Neural cell (in vitro differentiated cells): ENCODE data around the gene KRT6A. TPM values are rescaled to one million over a fixed set of nuclear protein-coding genes. Genes with fewer than 3 reads are reported as not detected.

Experiments used
- H2AFZ ChIP-seq: fragments of 200-600, 300-800 bp; sonication (generic), shearing (Covaris generic); 2 replicates; pipeline ENCODE4 v1.6.0; 2014; ENCODE audit warnings: low read depth, mild to moderate bottlenecking, antibody characterized with exemption, low read length, moderate library complexity
- H3F3A ChIP-seq: fragments of 200-600 bp; shearing (Covaris generic); 2 replicates; pipeline ENCODE4 v1.6.1; 2016; ENCODE audit warnings: mild to moderate bottlenecking, moderate library complexity, mixed read lengths, antibody characterized with exemption, low read length; ENCODE audit not compliant: insufficient read depth, poor library complexity, severe bottlenecking
- H3K27ac ChIP-seq: fragments of 200-600, 300-800 bp; sonication (generic), shearing (Covaris generic); 2 replicates; pipeline ENCODE4 v1.5.1; 2014; ENCODE audit warnings: mild to moderate bottlenecking, low read length, moderate library complexity
- H3K27me3 ChIP-seq: fragments of 300-800, 200-600 bp; sonication (generic), shearing (Covaris generic); 2 replicates; pipeline ENCODE4 v1.6.0; 2014; ENCODE audit warnings: mild to moderate bottlenecking, low read depth, low read length, moderate library complexity; ENCODE audit not compliant: insufficient read depth
- H3K36me3 ChIP-seq: fragments of 300-800, 200-600 bp; sonication (generic), shearing (Covaris generic); 2 replicates; pipeline ENCODE4 v1.5.1; 2014; ENCODE audit warnings: mild to moderate bottlenecking, antibody characterized with exemption, low read length, moderate library complexity; ENCODE audit not compliant: insufficient read depth
- H3K4me2 ChIP-seq: fragments of 300-800, 200-600 bp; sonication (generic), shearing (Covaris generic); 2 replicates; pipeline ENCODE4 v1.6.0; 2014; ENCODE audit warnings: mild to moderate bottlenecking, low read length
- H3K4me3 ChIP-seq: fragments of 300-800, 200-600 bp; sonication (generic), shearing (Covaris generic); 2 replicates; pipeline ENCODE4 v1.5.1; 2014; ENCODE audit warnings: mild to moderate bottlenecking, low read length, moderate library complexity
- H3K79me2 ChIP-seq: fragments of 200-600 bp; shearing (Covaris generic); replicated peaks from 2 replicates; pipeline ENCODE4 v1.6.0; 2014; ENCODE audit warnings: mild to moderate bottlenecking, low read length, moderate library complexity; ENCODE audit not compliant: insufficient read depth
- H3K9ac ChIP-seq: fragments of 300-800, 200-600 bp; sonication (generic), shearing (Covaris generic); 2 replicates; pipeline ENCODE4 v1.6.1; 2016; ENCODE audit warnings: mild to moderate bottlenecking, low read length, mixed read lengths
- H3K9me2 ChIP-seq: fragments of 200-600 bp; shearing (Covaris generic); 2 replicates; pipeline ENCODE4 v1.6.1; 2016; ENCODE audit warnings: mild to moderate bottlenecking, low read length, mixed read lengths; ENCODE audit not compliant: insufficient read depth
- H3K9me3 ChIP-seq: fragments of 200-600, 300-800 bp; sonication (generic), shearing (Covaris generic); 2 replicates; pipeline ENCODE4 v1.6.1; 2016; ENCODE audit warnings: mild to moderate bottlenecking, mixed run types, low read length, moderate library complexity, mixed read lengths
- H4K20me1 ChIP-seq: fragments of 200-600 bp; shearing (Covaris generic); 2 replicates; pipeline ENCODE4 v1.6.1; 2016; ENCODE audit warnings: mild to moderate bottlenecking, mixed run types; ENCODE audit not compliant: insufficient read depth
- EP300 ChIP-seq: fragments of 450-650 bp; conservative IDR thresholded peaks from 2 replicates; pipeline ENCODE4 v1.6.1; 2014; ENCODE audit warnings: antibody characterized with exemption, mild to moderate bottlenecking, moderate library complexity; ENCODE audit not compliant: poor library complexity, severe bottlenecking
- EZH2 ChIP-seq: fragments of 200-600, 300-800 bp; shearing (Covaris generic), sonication (generic); IDR thresholded peaks from 2 replicates; pipeline ENCODE4 v1.6.1; 2014; ENCODE audit warnings: antibody characterized with exemption, low read length, borderline replicate concordance, mild to moderate bottlenecking; ENCODE audit not compliant: insufficient read depth, poor library complexity, severe bottlenecking
- MXI1 ChIP-seq: fragments of 450-650 bp; conservative IDR thresholded peaks from 2 replicates; pipeline ENCODE4 v1.6.1; 2014; ENCODE audit warnings: antibody characterized with exemption, mild to moderate bottlenecking; ENCODE audit not compliant: poor library complexity, severe bottlenecking
- POLR2AphosphoS5 ChIP-seq: IDR thresholded peaks from 2 replicates; pipeline ENCODE4 v1.6.1; 2012
- RAD21 ChIP-seq: fragments of 450-650 bp; conservative IDR thresholded peaks from 2 replicates; pipeline ENCODE4 v1.6.1; 2014; ENCODE audit warnings: antibody characterized with exemption, mild to moderate bottlenecking, moderate library complexity
- SMC3 ChIP-seq: fragments of 450-650 bp; conservative IDR thresholded peaks from 2 replicates; pipeline ENCODE4 v1.6.1; 2014; ENCODE audit warnings: antibody characterized with exemption, mild to moderate bottlenecking, moderate library complexity; ENCODE audit not compliant: poor library complexity
- TAF1 ChIP-seq: IDR thresholded peaks from 2 replicates; pipeline ENCODE4 v1.6.1; 2012; ENCODE audit warnings: low read depth
- polyA plus RNA-seq: library from polyadenylated mRNA; depleted of rRNA; stranded (reverse); fragments of >200 nt; gene quantifications from 2 replicates; pipeline ENCODE4 v1.2.3, GENCODE V29; 2014
- TF ChIP-seq, protein P1 (sequence below): IDR thresholded peaks from 2 replicates; pipeline ENCODE4 v1.6.1; 2012; ENCODE audit warnings: borderline replicate concordance
- TF ChIP-seq, protein P2 (sequence below): fragments of 450-650 bp; IDR thresholded peaks from 2 replicates; pipeline ENCODE4 v1.5.1; 2014; ENCODE audit warnings: antibody characterized with exemption, mild to moderate bottlenecking, moderate library complexity; ENCODE audit not compliant: poor library complexity, severe bottlenecking

KRT6A gene
- polyA plus RNA-seq, 1 donor from 2014 or later = not detected

DNA sequence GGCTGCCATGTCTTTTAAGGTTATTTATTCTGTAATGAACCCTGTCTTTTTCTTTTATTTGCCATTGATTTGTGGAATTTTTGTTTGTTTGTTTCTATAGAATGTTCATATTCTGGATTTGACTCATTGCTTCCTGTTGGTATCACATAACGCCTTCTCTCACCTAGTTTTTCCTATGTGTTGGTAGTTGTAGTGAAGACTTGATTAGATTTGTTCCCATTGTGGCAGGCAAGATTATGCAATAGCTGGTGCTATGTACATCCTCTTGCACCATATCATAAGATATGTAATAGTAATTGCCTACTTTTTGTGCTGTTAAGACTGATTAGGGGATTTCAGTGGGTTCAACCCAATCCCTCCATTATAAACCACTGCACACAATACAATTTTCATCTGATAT lies 37.2 kb downstream of the KRT6A start:
- TF ChIP-seq TAF1 = no peak
- TF ChIP-seq MXI1 = no peak
- TF ChIP-seq, protein P1, sequence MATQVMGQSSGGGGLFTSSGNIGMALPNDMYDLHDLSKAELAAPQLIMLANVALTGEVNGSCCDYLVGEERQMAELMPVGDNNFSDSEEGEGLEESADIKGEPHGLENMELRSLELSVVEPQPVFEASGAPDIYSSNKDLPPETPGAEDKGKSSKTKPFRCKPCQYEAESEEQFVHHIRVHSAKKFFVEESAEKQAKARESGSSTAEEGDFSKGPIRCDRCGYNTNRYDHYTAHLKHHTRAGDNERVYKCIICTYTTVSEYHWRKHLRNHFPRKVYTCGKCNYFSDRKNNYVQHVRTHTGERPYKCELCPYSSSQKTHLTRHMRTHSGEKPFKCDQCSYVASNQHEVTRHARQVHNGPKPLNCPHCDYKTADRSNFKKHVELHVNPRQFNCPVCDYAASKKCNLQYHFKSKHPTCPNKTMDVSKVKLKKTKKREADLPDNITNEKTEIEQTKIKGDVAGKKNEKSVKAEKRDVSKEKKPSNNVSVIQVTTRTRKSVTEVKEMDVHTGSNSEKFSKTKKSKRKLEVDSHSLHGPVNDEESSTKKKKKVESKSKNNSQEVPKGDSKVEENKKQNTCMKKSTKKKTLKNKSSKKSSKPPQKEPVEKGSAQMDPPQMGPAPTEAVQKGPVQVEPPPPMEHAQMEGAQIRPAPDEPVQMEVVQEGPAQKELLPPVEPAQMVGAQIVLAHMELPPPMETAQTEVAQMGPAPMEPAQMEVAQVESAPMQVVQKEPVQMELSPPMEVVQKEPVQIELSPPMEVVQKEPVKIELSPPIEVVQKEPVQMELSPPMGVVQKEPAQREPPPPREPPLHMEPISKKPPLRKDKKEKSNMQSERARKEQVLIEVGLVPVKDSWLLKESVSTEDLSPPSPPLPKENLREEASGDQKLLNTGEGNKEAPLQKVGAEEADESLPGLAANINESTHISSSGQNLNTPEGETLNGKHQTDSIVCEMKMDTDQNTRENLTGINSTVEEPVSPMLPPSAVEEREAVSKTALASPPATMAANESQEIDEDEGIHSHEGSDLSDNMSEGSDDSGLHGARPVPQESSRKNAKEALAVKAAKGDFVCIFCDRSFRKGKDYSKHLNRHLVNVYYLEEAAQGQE = no peak
- TF ChIP-seq EP300 = no peak
- no peak for TF ChIP-seq EZH2
- no peak for TF ChIP-seq SMC3
- no peak for TF ChIP-seq POLR2AphosphoS5
- no peak for TF ChIP-seq RAD21
- TF ChIP-seq, protein P2, sequence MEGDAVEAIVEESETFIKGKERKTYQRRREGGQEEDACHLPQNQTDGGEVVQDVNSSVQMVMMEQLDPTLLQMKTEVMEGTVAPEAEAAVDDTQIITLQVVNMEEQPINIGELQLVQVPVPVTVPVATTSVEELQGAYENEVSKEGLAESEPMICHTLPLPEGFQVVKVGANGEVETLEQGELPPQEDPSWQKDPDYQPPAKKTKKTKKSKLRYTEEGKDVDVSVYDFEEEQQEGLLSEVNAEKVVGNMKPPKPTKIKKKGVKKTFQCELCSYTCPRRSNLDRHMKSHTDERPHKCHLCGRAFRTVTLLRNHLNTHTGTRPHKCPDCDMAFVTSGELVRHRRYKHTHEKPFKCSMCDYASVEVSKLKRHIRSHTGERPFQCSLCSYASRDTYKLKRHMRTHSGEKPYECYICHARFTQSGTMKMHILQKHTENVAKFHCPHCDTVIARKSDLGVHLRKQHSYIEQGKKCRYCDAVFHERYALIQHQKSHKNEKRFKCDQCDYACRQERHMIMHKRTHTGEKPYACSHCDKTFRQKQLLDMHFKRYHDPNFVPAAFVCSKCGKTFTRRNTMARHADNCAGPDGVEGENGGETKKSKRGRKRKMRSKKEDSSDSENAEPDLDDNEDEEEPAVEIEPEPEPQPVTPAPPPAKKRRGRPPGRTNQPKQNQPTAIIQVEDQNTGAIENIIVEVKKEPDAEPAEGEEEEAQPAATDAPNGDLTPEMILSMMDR = no peak
- H3K9ac ChIP-seq = no peak overlapping the region
- H3F3A ChIP-seq = no peaks in the 10 kb centered on the region
- H3K9me3 ChIP-seq = no peaks in the 10 kb centered on the region
- H3K9me2 ChIP-seq = no peaks in the 10 kb centered on the region
- H3K4me3 ChIP-seq = no peak overlapping the region
- H3K36me3 ChIP-seq = no peaks in the 10 kb centered on the region
- H4K20me1 ChIP-seq = no peaks in the 10 kb centered on the region
- no peaks in the 10 kb centered on the region for H3K79me2 ChIP-seq
- no peak overlapping the region for H3K4me2 ChIP-seq
- no peak overlapping the region for H3K27ac ChIP-seq
- H3K27me3 ChIP-seq = no peaks in the 10 kb centered on the region
- H2AFZ ChIP-seq = no peak overlapping the region

DNA sequence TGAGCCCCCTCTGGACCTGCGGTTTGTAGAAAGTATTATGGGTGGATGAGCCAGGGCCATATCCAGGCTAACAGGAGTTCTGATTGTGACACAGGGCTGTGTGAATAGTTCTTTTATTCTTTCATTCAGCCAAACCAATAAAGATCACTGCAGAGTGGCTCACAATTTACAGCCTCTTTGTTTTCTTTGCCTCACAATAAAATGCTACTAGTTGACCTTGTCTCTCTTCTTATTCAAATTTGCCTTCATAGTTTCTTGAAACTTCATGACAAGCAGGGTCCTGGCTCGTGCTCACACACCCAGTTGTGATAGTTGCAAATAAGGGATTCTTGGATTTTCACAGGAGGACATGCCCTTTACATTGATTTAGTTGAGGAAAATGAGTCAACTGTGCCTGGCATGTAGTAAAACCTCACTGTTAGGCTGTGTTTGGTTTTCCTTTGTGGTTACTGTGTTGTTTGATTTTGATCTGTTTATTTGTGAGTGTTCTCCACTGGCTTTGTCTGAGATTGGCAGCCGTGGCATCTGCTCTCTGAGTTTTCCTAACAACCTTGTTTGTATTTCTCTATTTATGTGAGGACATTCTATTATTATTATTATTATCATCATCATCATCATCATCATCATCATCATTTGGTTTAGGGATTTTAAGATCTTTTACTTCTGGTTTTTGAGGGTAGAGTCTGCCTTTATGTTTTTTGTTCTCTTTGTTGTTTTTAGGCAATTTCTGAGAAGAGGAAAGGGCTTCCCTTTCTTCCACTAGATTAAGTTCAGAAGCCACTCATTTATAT lies 38.5 kb downstream of the KRT6A start:
- no peaks in the 10 kb centered on the region for H3K36me3 ChIP-seq
- no peaks in the 10 kb centered on the region for H4K20me1 ChIP-seq
- no peak for TF ChIP-seq MXI1
- TF ChIP-seq SMC3 = no peak
- TF ChIP-seq, protein P1 = no peak
- TF ChIP-seq EP300 = no peak
- no peak for TF ChIP-seq RAD21
- TF ChIP-seq POLR2AphosphoS5 = no peak
- TF ChIP-seq TAF1 = no peak
- TF ChIP-seq EZH2 = no peak
- TF ChIP-seq, protein P2 = no peak
- H3F3A ChIP-seq = no peaks in the 10 kb centered on the region
- no peaks in the 10 kb centered on the region for H3K9me3 ChIP-seq
- H3K9me2 ChIP-seq = no peaks in the 10 kb centered on the region
- no peak overlapping the region for H3K27ac ChIP-seq
- H3K79me2 ChIP-seq = no peaks in the 10 kb centered on the region
- H2AFZ ChIP-seq = no peak overlapping the region
- H3K9ac ChIP-seq = no peak overlapping the region
- no peak overlapping the region for H3K4me2 ChIP-seq
- no peaks in the 10 kb centered on the region for H3K27me3 ChIP-seq
- H3K4me3 ChIP-seq = no peak overlapping the region
